Coronary artery (tissue), 2 donors: ENCODE measurements around the gene PRR13.

ENCODE experiments used
- DNase-seq: peaks from one replicate; pipeline ENCODE4 v3.0.0-alpha.2; 2017; ENCODE audit warnings: low spot score
- H3K27ac ChIP-seq, 2 donors: fragments of 200-600 bp; sonication (generic); one replicate each; pipeline ENCODE4 v1.5.1; 2016 to 2019
- H3K4me3 ChIP-seq: fragments of 200-600 bp; sonication (generic); 2 replicates; pipeline ENCODE4 v1.5.1; 2016; ENCODE audit warnings: mild to moderate bottlenecking, moderate library complexity
- CTCF ChIP-seq: fragments of 200-600 bp; sonication (generic); IDR thresholded peaks from one replicate; pipeline ENCODE4 v1.5.1; 2019; ENCODE audit warnings: antibody characterized with exemption

The PRR13 gene

GRCh38 chr12:53461591-53461990 lies 20.1 kb downstream of the PRR13 start:
- H3K27ac ChIP-seq = no peak overlapping the region
- H3K4me3 ChIP-seq = no peak overlapping the region
- DNase-seq = no peak
- TF ChIP-seq CTCF = no peak

- DNase-seq = no peak
- H3K27ac ChIP-seq = no peak overlapping the region
- TF ChIP-seq CTCF = no peak
- no peak overlapping the region for H3K4me3 ChIP-seq
Measured at GRCh38 chr12:53462935-53463334, 21.4 kb downstream of the PRR13 start.

GRCh38 chr12:53463802-53464560 lies 22.4 kb downstream of the PRR13 start:
- Histone ChIP-seq H3K4me3 (no peak overlapping the region), H3K27ac (no peak overlapping the region)
- no peak for TF ChIP-seq CTCF
- DNase-seq = no peak

- no peak for TF ChIP-seq CTCF
- DNase-seq = no peak
- Histone ChIP-seq H3K27ac (no peak overlapping the region), H3K4me3 (no peak overlapping the region)
Measured at GRCh38 chr12:53464685-53465418, 23.3 kb downstream of the PRR13 start.

GRCh38 chr12:53465679-53466078 lies 24.1 kb downstream of the PRR13 start:
- no peak for DNase-seq
- H3K4me3 ChIP-seq = no peak overlapping the region
- H3K27ac ChIP-seq = peak overlapping the region in 1 of 2 donors; percentile 22
- TF ChIP-seq CTCF = no peak

- H3K27ac ChIP-seq = no peak overlapping the region
- no peak for DNase-seq
- TF ChIP-seq CTCF = no peak
- H3K4me3 ChIP-seq = no peak overlapping the region
Measured at GRCh38 chr12:53466640-53467039, 25.1 kb downstream of the PRR13 start.

GRCh38 chr12:53467082-53467481 lies 25.5 kb downstream of the PRR13 start:
- no peak overlapping the region for H3K4me3 ChIP-seq
- TF ChIP-seq CTCF = no peak
- DNase-seq = no peak
- no peak overlapping the region for H3K27ac ChIP-seq
